Fibroblast of mammary gland (primary cell): ENCODE measurements around the gene SFXN2.
A peak's percentile ranks its signal among the peaks of the same experiment; 100 is the strongest.

Experiments used
- DNase-seq: peaks from one replicate; pipeline ENCODE4 v3.0.0-alpha.2; 2010; ENCODE audit warnings: low read depth
- H3K4me3 ChIP-seq: 2 replicates; pipeline ENCODE4 v1.5.1; 2011; ENCODE audit warnings: low read depth, mild to moderate bottlenecking, low read length, moderate library complexity; ENCODE audit not compliant: control insufficient read depth
- CTCF ChIP-seq: conservative IDR thresholded peaks from 2 replicates; pipeline ENCODE4 v1.5.1; 2011; ENCODE audit warnings: low read depth, low read length, inconsistent platforms; ENCODE audit not compliant: control insufficient read depth, insufficient read depth

Gene SFXN2

DNA sequence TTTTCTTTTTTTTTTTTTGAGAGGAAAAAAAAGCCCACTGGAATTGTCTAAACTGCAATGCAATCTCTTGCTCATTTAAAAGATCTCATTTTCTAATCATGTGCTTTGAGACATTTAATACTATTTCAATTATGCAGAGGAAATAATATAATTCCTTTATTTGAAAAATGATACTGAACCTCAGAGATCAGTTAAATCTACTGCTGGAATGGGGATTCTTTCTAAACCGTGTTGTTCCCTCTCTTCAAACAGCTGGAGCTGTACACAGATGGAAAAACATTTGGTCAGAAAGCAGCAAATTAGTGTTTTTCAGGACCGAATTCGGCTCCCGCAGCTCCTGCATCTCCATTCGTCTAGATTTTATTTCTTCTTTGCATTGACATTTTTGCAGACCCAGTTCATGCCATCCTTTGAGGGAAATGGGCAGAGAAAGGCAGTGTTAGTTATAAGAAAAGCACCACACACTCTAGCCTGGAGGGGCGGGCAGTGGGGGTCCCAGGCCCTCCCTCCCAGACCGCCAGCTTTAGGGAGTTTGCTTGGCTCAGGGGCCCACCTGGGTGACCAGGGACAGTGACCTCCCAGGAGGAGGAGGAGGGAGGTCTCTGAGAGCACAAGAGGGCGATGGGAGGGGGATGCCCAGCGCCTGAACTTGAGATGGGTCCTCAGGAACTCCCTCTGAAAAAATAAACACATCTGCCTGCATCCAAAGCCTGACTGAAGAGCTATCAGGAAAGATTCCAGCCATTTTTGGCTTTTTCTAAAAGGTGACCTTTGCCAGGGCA, 37.7 kb upstream of the SFXN2 start:
- TF ChIP-seq CTCF, result no peak
- DNase-seq, result no peak
- no peak overlapping the region for H3K4me3 ChIP-seq

DNA sequence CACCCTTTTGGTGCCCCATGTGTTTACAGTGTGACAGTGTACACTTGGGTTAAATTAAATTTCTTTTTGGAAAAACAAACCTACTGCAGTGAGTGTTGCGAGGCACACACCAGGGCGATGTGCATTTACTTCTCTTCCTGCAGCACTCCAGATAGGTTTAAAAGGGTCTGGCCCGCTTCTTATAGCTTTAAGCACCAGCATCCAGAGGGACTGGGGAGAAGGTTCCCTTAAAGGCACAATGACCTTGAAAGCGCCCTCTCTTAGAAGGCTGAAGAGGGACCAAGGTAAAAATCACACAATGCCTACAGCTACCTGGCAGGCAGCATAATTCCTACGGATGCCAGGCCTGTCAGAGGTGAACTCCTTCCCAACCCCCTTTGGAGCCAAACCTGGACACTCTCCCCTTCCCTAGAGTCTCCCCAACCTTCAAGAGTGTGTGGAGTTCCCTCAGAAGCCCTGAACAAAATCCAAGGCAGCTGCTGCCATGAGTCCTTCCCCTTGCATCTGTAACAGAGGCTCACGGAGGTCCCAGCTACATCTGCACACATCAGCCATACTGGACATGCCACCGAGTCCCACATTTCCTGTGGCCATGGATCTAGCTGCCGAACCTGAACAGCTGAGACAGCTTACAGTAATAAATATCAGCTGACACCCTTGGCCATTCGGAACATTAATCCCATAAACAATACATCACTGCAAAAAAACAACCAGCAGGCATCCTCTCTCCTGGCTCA, 36.9 kb upstream of the SFXN2 start:
- DNase-seq, result no peak
- no peak overlapping the region for H3K4me3 ChIP-seq
- TF ChIP-seq CTCF, result no peak

- no peak for DNase-seq
These were observed 36.4 kb upstream of the SFXN2 start for GRCh38 chr10:102678068-102678400.

GRCh38 chr10:102678842-102679289, 35.6 kb upstream of the SFXN2 start:
- no peak overlapping the region for H3K4me3 ChIP-seq
- peak; percentile 42 for DNase-seq
- peak; percentile 66 for TF ChIP-seq CTCF

More at GRCh38 chr10:102678068-102678400, 36.4 kb upstream of the SFXN2 start:
- no peak for TF ChIP-seq CTCF
- H3K4me3 ChIP-seq, result no peak overlapping the region

- no peak overlapping the region for H3K4me3 ChIP-seq
- TF ChIP-seq CTCF, result no peak
- no peak for DNase-seq
These were observed 34.8 kb upstream of the SFXN2 start for GRCh38 chr10:102679596-102679995.

DNA sequence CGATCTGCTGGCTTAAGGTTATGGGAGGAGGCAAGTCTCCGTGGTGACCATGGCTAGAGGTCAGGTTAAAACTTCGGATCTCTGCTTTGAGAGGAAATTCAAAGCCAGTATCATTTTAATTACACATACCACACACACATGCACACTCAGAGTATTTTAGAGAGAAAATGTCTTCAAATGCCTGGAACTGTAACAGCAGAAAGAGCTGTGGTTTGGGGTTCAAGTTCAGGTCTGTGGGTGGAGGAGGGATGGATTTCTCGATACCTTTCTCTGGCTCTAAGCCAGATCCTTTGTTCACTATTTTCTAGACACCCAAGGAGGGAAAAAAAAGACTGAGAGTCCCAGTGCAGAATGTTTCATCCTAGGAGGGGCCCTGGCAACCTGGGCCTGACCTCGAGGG, 32.7 kb upstream of the SFXN2 start:
- TF ChIP-seq CTCF, result no peak
- H3K4me3 ChIP-seq, result no peak overlapping the region
- DNase-seq, result no peak
